Parathyroid adenoma (tissue), 2 donors: ENCODE results near the gene LIMCH1.

ENCODE experiments used
- H2AFZ ChIP-seq: fragments of 300-600 bp; sonication (generic); one replicate; pipeline ENCODE4 v1.7.0; 2017; ENCODE audit warnings: antibody characterized with exemption, mild to moderate bottlenecking
- H3K27ac ChIP-seq: fragments of 300-600 bp; sonication (generic); one replicate; pipeline ENCODE4 v1.7.0; 2017
- H3K27me3 ChIP-seq: fragments of 300-600 bp; sonication (generic); one replicate; pipeline ENCODE4 v1.7.0; 2017; ENCODE audit warnings: low read length; ENCODE audit not compliant: control insufficient read depth, insufficient read depth
- H3K36me3 ChIP-seq: fragments of 300-600 bp; sonication (generic); one replicate; pipeline ENCODE4 v1.7.0; 2017; ENCODE audit warnings: low read length; ENCODE audit not compliant: control insufficient read depth, insufficient read depth
- H3K4me1 ChIP-seq: fragments of 300-600 bp; sonication (generic); one replicate; pipeline ENCODE4 v1.7.0; 2017; ENCODE audit warnings: control low read depth
- H3K4me2 ChIP-seq: fragments of 300-600 bp; sonication (generic); one replicate; pipeline ENCODE4 v1.7.0; 2017; ENCODE audit warnings: low read length
- H3K4me3 ChIP-seq: fragments of 300-600 bp; sonication (generic); one replicate; pipeline ENCODE4 v1.7.0; 2017; ENCODE audit warnings: low read depth, low read length
- H3K79me2 ChIP-seq: fragments of 300-600 bp; sonication (generic); one replicate; pipeline ENCODE4 v1.7.0; 2017; ENCODE audit warnings: control low read depth
- H3K9ac ChIP-seq: fragments of 300-600 bp; sonication (generic); one replicate; pipeline ENCODE4 v1.7.0; 2017; ENCODE audit warnings: mild to moderate bottlenecking
- H3K9me3 ChIP-seq: fragments of 300-600 bp; sonication (generic); one replicate; pipeline ENCODE4 v1.7.0; 2017; ENCODE audit warnings: low read length; ENCODE audit not compliant: control insufficient read depth
- CTCF ChIP-seq: fragments of 300-600 bp; sonication (generic); IDR thresholded peaks from one replicate; pipeline ENCODE4 v1.7.0; 2017; ENCODE audit warnings: antibody characterized with exemption, mild to moderate bottlenecking
- donor health status: primary hyperparathyroidism.

LIMCH1 gene

GRCh38 chr4:41587286-41587685 lies 49.3 kb downstream of the LIMCH1 start:
- H3K27ac ChIP-seq = no peak overlapping the region
- no peaks in the 10 kb centered on the region for H3K9me3 ChIP-seq
- no peak overlapping the region for H3K9ac ChIP-seq
- H3K4me1 ChIP-seq = peaks cover 6% of the 10 kb centered on the region
- no peaks in the 10 kb centered on the region for H3K36me3 ChIP-seq
- no peak for TF ChIP-seq CTCF
- H3K79me2 ChIP-seq = peaks cover 6% of the 10 kb centered on the region
- H3K4me2 ChIP-seq = no peak overlapping the region
- H3K27me3 ChIP-seq = no peaks in the 10 kb centered on the region
- no peak overlapping the region for H2AFZ ChIP-seq
- H3K4me3 ChIP-seq = no peak overlapping the region

- no peak for TF ChIP-seq CTCF
- Histone ChIP-seq H3K79me2 (no peaks in the 10 kb centered on the region), H3K9ac (no peak overlapping the region), H3K27me3 (no peaks in the 10 kb centered on the region), H3K4me2 (peak overlapping the region; percentile 53), H3K36me3 (no peaks in the 10 kb centered on the region), H3K4me3 (peak overlapping the region; percentile 26), H3K4me1 (peaks cover 6% of the 10 kb centered on the region), H2AFZ (no peak overlapping the region), H3K27ac (no peak overlapping the region), H3K9me3 (no peaks in the 10 kb centered on the region)
Measured at GRCh38 chr4:41590591-41590990, 52.6 kb downstream of the LIMCH1 start.

- no peaks in the 10 kb centered on the region for H3K36me3 ChIP-seq
- no peaks in the 10 kb centered on the region for H3K27me3 ChIP-seq
- no peak overlapping the region for H3K27ac ChIP-seq
- H3K4me2 ChIP-seq = no peak overlapping the region
- no peak overlapping the region for H3K4me3 ChIP-seq
- H3K4me1 ChIP-seq = peaks cover 4% of the 10 kb centered on the region
- H3K9me3 ChIP-seq = no peaks in the 10 kb centered on the region
- H3K9ac ChIP-seq = no peak overlapping the region
- H2AFZ ChIP-seq = no peak overlapping the region
- H3K79me2 ChIP-seq = no peaks in the 10 kb centered on the region
- TF ChIP-seq CTCF = no peak
Measured at GRCh38 chr4:41594432-41594831, 56.5 kb downstream of the LIMCH1 start.

- no peaks in the 10 kb centered on the region for H3K27me3 ChIP-seq
- H3K4me2 ChIP-seq = no peak overlapping the region
- peaks cover 5% of the 10 kb centered on the region for H3K4me1 ChIP-seq
- no peaks in the 10 kb centered on the region for H3K9me3 ChIP-seq
- TF ChIP-seq CTCF = no peak
- no peak overlapping the region for H3K4me3 ChIP-seq
- no peaks in the 10 kb centered on the region for H3K36me3 ChIP-seq
- no peak overlapping the region for H3K9ac ChIP-seq
- no peak overlapping the region for H2AFZ ChIP-seq
- no peak overlapping the region for H3K27ac ChIP-seq
- H3K79me2 ChIP-seq = no peaks in the 10 kb centered on the region
Measured at GRCh38 chr4:41597494-41597893, 59.5 kb downstream of the LIMCH1 start.

GRCh38 chr4:41598580-41598979 lies 60.6 kb downstream of the LIMCH1 start:
- no peak overlapping the region for H2AFZ ChIP-seq
- no peaks in the 10 kb centered on the region for H3K27me3 ChIP-seq
- H3K79me2 ChIP-seq = no peaks in the 10 kb centered on the region
- H3K4me2 ChIP-seq = peak overlapping the region; percentile 23
- no peak for TF ChIP-seq CTCF
- no peaks in the 10 kb centered on the region for H3K36me3 ChIP-seq
- H3K9ac ChIP-seq = no peak overlapping the region
- H3K9me3 ChIP-seq = no peaks in the 10 kb centered on the region
- no peak overlapping the region for H3K27ac ChIP-seq
- peaks cover 5% of the 10 kb centered on the region for H3K4me1 ChIP-seq
- no peak overlapping the region for H3K4me3 ChIP-seq
